DMS53 (cell line): ENCODE measurements around the gene S100A7A.
"Not testable (repeated sequence)": the region's sequence is repeated elsewhere in the genome, so short reads cannot be mapped to it uniquely, and the experiment has no call there.

Experiments
- DNase-seq: peaks from one replicate; lab custom pipeline; 2025; lab: John Stamatoyannopoulos, UW

S100A7A gene

DNA sequence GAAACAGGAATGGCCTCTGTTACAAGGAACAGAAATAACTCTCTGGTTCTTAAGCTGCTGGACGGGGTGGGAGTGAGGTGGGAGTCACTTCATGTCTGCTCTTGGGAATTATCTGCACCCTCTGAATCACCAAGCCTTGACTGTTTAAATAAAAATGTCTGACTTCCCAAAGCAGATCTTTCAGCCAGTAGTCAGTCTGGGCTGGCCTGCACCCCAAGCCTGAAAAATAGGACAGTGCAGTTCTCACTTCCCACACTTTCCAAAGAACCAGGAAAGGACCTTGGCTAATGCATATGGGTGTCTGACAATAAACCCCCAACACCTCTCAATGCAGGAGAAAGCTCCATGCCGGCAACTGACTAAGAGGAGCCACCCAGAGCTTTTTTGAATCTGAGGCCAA is 43.3 kb downstream of the S100A7A start:
- DNase-seq: no peak

- no peak for DNase-seq
These were observed 44.2 kb downstream of the S100A7A start, which contains the start of gene S100A7 for GRCh38 chr1:153460551-153460950. Gene S100A7, minus strand, starts transcription at chr1:153460651. Its CDS starts 1,638 bp downstream, at chr1:153459013.

DNA sequence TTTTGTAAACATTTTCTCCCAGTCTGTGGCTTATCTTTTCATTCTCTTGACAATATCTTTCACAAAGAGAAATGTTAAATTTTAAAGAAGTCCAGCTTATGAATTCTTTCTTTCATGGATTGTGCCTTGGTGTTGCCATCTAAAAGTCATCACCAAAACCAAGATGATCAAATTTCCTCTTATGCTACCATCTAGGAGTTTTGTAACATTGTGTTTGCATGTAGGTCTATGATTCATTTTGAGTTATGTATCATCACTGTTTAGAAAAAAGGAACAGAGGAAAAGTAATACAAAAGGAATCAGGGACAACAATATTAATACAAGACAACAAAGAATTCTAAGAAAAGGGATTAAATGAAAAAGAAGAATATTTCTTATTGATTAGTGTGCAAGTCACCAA is 46.4 kb downstream of the S100A7A start:
- DNase-seq: not testable (repeated sequence)

DNA sequence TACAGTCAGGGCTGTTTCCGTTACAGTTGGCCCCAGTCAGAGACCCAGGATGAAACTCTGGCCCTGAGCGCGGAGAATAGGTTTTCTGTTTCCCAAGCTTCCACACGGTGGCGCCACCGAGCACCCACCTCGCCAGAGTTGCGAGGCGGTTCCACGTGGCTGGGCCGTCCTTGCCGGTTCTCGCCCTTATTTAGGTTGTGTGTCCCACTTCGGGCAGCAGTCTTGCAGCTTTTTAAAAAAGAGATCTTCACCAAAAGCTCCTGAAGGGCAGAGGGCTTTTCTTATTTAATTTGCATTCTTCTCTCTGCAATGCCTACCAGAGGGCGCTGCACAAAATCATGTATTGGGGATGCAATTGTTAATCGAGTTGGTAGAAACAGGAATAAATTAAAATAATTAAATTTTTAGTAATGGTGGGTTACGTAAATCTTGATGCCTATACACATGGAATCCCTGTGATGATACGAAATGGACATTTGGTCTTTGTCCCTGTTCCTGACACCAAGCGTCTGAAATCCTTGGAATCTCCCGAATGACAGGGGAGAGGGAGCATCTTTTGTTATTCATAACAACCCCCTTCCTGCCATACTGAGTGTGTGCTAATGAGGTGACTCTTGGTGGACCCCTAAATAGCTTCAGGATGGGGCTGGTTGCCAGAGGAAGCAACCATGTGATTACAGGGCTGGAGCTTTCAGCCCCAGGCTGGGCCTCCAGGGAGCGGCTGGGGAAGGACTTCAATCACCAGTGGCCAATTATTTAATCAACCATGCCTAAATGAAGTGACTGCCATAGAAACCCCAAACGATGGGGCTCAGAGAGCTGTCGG is 49.7 kb downstream of the S100A7A start:
- DNase-seq: peak; percentile 59

GRCh38 chr1:153466908-153467307 is 50.6 kb downstream of the S100A7A start:
- no peak for DNase-seq

- no peak for DNase-seq
These were observed 54.4 kb downstream of the S100A7A start for GRCh38 chr1:153470707-153471106.
